IPS-15b (cell line): ENCODE results near the gene P2RX3.
"Not testable (repeated sequence)": the region's sequence is repeated elsewhere in the genome, so short reads cannot be mapped to it uniquely, and the experiment has no call there.

Source experiments
- H3K27me3 ChIP-seq: one replicate; pipeline ENCODE4 v1.6.1; 2013; ENCODE audit warnings: low read length; ENCODE audit not compliant: control insufficient read depth, insufficient read depth
- H3K36me3 ChIP-seq: one replicate; pipeline ENCODE4 v1.6.1; 2013; ENCODE audit warnings: low read length; ENCODE audit not compliant: control insufficient read depth, insufficient read depth
- H3K4me1 ChIP-seq: one replicate; pipeline ENCODE4 v1.6.1; 2013; ENCODE audit warnings: mild to moderate bottlenecking, low read length; ENCODE audit not compliant: control insufficient read depth, insufficient read depth
- H3K4me3 ChIP-seq: one replicate; pipeline ENCODE4 v1.5.1; 2013; ENCODE audit warnings: low read depth, low read length
- H3K9ac ChIP-seq: one replicate; pipeline ENCODE4 v1.6.1; 2013; ENCODE audit warnings: low read depth, mild to moderate bottlenecking, low read length
- H3K9me3 ChIP-seq: one replicate; pipeline ENCODE4 v1.6.1; 2013; ENCODE audit warnings: mild to moderate bottlenecking, low read length; ENCODE audit not compliant: control insufficient read depth, insufficient read depth

The P2RX3 gene

GRCh38 chr11:57402188-57403002 lies 64.2 kb downstream of the P2RX3 start:
- Histone ChIP-seq H3K27me3 (peaks cover 2% of the 10 kb centered on the region), H3K4me1 (no peaks in the 10 kb centered on the region), H3K4me3 (no peak overlapping the region), H3K9me3 (no peaks in the 10 kb centered on the region), H3K36me3 (peaks cover 4% of the 10 kb centered on the region), H3K9ac (no peak overlapping the region)

GRCh38 chr11:57403003-57403801 lies 65.0 kb downstream of the P2RX3 start:
- H3K27me3 ChIP-seq, H3K4me3 ChIP-seq, H3K9me3 ChIP-seq, H3K36me3 ChIP-seq, H3K4me1 ChIP-seq, H3K9ac ChIP-seq: not testable (repeated sequence)

- Histone ChIP-seq H3K9me3 (no peaks in the 10 kb centered on the region), H3K36me3 (peaks cover 6% of the 10 kb centered on the region), H3K9ac (no peak overlapping the region), H3K27me3 (peaks cover 2% of the 10 kb centered on the region), H3K4me1 (no peaks in the 10 kb centered on the region), H3K4me3 (no peak overlapping the region)
Measured at GRCh38 chr11:57403802-57404147, 65.6 kb downstream of the P2RX3 start.

- H3K4me1 ChIP-seq = no peaks in the 10 kb centered on the region
- no peak overlapping the region for H3K4me3 ChIP-seq
- no peaks in the 10 kb centered on the region for H3K9me3 ChIP-seq
- H3K36me3 ChIP-seq = peaks cover 10% of the 10 kb centered on the region
- no peak overlapping the region for H3K9ac ChIP-seq
- peaks cover 2% of the 10 kb centered on the region for H3K27me3 ChIP-seq
Measured at GRCh38 chr11:57405271-57405860, 67.2 kb downstream of the P2RX3 start.

- no peaks in the 10 kb centered on the region for H3K4me1 ChIP-seq
- no peaks in the 10 kb centered on the region for H3K9me3 ChIP-seq
- peaks cover 2% of the 10 kb centered on the region for H3K27me3 ChIP-seq
- peaks cover 10% of the 10 kb centered on the region for H3K36me3 ChIP-seq
- H3K4me3 ChIP-seq = no peak overlapping the region
- H3K9ac ChIP-seq = no peak overlapping the region
Measured at GRCh38 chr11:57406337-57406904, 68.3 kb downstream of the P2RX3 start.

GRCh38 chr11:57407010-57407920 lies 69.1 kb downstream of the P2RX3 start:
- Histone ChIP-seq H3K9me3 (no peaks in the 10 kb centered on the region), H3K4me3 (no peak overlapping the region), H3K9ac (no peak overlapping the region), H3K27me3 (peaks cover 2% of the 10 kb centered on the region), H3K4me1 (no peaks in the 10 kb centered on the region), H3K36me3 (peaks cover 10% of the 10 kb centered on the region)

GRCh38 chr11:57407941-57408475 lies 69.9 kb downstream of the P2RX3 start:
- Histone ChIP-seq H3K27me3 (no peaks in the 10 kb centered on the region), H3K9ac (no peak overlapping the region), H3K4me3 (no peak overlapping the region), H3K9me3 (no peaks in the 10 kb centered on the region), H3K4me1 (no peaks in the 10 kb centered on the region), H3K36me3 (peaks cover 10% of the 10 kb centered on the region)

GRCh38 chr11:57408771-57409170 lies 70.6 kb downstream of the P2RX3 start:
- no peak overlapping the region for H3K9ac ChIP-seq
- H3K36me3 ChIP-seq = peaks cover 13% of the 10 kb centered on the region
- H3K4me3 ChIP-seq = no peak overlapping the region
- H3K4me1 ChIP-seq = no peaks in the 10 kb centered on the region
- H3K27me3 ChIP-seq = no peaks in the 10 kb centered on the region
- no peaks in the 10 kb centered on the region for H3K9me3 ChIP-seq

GRCh38 chr11:57409321-57410100 lies 71.4 kb downstream of the P2RX3 start:
- Histone ChIP-seq H3K4me1 (no peaks in the 10 kb centered on the region), H3K9ac (no peak overlapping the region), H3K9me3 (no peaks in the 10 kb centered on the region), H3K27me3 (no peaks in the 10 kb centered on the region), H3K4me3 (no peak overlapping the region), H3K36me3 (peaks cover 18% of the 10 kb centered on the region)

- Histone ChIP-seq H3K27me3 (no peaks in the 10 kb centered on the region), H3K4me1 (no peaks in the 10 kb centered on the region), H3K9ac (no peak overlapping the region), H3K9me3 (no peaks in the 10 kb centered on the region), H3K4me3 (no peak overlapping the region), H3K36me3 (peaks cover 21% of the 10 kb centered on the region)
Measured at GRCh38 chr11:57410287-57410686, 72.1 kb downstream of the P2RX3 start.
